ENCODE results near the gene ELMO1.
A peak's percentile ranks its signal among the peaks of the same experiment; 100 is the strongest.

ELMO1 gene

DNA sequence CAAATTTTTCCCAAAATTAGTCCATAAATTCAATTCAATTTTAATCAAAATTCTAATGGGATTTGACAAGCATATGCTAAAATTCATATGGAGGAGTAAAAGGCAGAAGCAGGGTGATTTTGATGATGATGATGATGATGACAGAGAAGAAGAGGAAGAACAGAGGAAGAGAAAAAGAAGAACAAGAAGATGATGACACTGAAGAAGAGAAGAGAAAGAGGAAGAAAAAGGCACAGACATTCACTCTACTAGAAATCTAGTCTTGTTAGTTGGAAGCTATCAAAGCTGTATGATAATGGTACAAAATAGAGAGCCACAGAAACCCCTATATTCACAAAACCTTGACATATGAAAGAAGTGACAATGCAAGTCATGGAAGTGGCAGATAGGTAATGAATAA, 157.9 kb downstream of the ELMO1 start:
- no peak for DNase-seq

GRCh38 chr7:37289781-37290180, 158.9 kb downstream of the ELMO1 start:
- DNase-seq, result no peak

GRCh38 chr7:37289367-37289766, 159.3 kb downstream of the ELMO1 start:
- DNase-seq, result no peak

DNA sequence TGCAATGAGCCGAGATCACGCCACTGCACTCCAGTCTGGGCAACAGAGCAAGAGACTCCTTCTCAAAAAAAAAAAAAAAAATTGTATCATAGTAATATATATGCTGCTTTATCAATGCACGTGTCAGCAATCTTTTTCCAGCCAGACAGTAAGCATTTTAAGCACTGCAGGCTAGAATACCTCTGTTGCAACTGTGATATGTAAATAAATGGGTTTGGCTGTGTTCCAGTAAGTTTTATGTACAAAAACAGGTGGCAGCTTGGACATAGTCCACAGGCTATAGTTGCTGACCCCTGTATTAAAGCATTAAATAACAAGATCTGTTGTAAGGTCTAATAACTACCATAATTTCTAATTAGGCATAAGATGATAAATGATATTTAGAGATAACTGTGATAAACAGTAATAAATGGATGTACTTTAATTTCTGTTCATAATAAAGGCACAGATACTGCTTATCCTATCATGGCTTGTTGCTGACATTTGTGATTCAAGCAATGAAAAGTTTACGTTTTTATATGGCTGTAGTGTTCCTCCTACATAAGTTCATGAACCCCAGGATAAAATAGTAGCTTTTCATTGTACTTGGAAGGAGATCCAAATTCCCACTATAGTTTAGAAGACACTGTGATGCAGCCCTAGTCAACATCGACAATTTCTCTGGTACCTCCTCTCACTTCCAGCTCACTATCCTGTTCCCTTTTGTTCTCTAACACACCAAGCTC, 161.4 kb downstream of the ELMO1 start:
- peak; percentile 21 for DNase-seq

GRCh38 chr7:37286454-37286832, 162.2 kb downstream of the ELMO1 start:
- no peak for DNase-seq

GRCh38 chr7:37285706-37286453, 162.8 kb downstream of the ELMO1 start:
- DNase-seq, result no peak

GRCh38 chr7:37284805-37285231, 163.8 kb downstream of the ELMO1 start:
- no peak for DNase-seq

GRCh38 chr7:37284285-37284684, 164.4 kb downstream of the ELMO1 start:
- no peak for DNase-seq

- no peak for DNase-seq
Observed at GRCh38 chr7:37283716-37284115, 164.9 kb downstream of the ELMO1 start.

DNA sequence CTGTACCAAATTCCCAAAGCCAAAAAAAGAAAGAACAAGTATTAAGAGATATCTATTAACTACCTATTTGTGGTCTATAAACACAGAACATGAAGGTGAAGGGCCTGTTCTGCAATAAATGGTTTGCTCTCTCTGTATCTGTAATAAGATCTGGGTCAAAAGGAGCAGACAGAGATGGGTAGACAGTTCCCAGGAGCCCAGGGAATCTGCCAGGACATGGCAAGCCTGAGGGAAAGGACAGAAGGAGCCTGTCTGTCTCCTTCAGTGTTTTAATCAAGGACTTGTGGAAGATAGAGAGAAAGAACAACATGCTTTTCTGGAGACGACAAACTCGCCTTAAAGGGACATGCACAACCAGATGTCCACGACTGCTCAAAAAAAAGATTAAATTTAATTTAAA, 165.7 kb downstream of the ELMO1 start:
- DNase-seq, result no peak

GRCh38 chr7:37282093-37282444, 166.6 kb downstream of the ELMO1 start:
- DNase-seq, result no peak

- no peak for DNase-seq
Observed at GRCh38 chr7:37281368-37282092, 167.1 kb downstream of the ELMO1 start.

GRCh38 chr7:37277513-37277912, 171.2 kb downstream of the ELMO1 start:
- DNase-seq, result no peak

DNA sequence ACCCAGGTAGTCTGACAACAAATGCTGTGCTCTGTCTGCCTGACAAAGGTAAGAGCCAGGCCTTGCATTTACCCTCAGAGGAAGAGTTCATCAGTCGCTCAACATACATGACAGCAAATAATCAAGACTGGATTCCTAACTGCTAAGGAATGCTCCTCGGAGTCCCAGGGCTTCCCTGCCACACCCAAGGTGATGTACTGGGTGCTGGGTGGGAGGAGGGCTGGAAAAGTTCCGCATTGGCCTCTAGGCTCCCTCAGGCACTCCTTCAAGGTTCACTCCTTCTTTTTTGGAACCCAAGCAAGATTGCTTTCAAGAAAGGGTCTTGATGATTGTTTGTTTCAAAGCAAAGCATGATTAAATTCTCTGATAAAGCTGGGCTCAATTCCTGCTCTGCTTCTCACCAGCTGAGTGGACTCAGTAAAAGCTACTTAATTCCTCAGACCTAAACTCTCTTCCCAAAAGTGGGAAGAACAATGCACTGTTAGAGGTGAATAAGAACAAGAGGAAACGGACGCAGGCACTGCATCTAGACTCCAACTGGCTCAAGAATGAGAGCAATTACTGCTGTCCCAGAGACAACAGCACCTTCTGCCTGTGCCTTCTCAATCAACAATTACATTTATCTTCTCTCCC, 173.5 kb downstream of the ELMO1 start:
- no peak for DNase-seq

- DNase-seq, result no peak
Observed at GRCh38 chr7:37273891-37274290, 174.8 kb downstream of the ELMO1 start.

DNA sequence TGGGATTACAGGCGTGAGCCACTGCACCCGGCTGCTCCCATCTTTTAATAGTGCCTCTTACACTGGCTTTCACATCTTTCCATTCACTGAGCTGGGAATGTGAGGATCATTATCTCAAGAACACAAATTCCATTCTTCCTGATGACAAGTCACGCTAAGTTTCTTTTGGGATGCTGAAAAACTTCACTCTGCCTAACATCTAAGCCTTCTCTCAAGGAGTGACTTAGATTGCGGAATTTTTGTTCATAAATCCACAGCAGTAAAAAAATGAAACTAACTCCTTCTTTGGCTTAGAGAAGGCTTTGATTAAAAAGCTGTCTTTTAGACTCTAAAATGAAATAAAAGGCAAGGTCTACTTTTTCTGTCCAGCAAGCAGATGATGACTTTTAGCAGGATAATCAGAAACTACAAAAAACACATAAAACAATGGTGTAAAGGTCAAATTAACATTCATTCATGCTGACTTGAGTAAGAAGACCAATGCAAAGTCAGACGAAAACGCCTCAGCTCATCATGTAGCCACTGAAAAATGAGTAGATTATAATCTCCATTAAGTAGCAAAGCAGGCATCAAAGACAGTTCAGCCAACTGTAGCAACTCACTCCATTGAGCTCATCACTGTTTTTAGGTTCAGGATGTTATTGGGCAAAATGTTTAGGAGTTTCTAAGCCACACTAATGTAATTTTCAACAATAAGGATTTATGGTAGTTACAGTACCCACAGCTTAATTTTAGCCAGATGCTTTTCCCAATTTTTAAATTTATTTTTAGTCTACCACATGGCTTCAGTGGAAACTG, 178.8 kb downstream of the ELMO1 start:
- no peak for DNase-seq

DNA sequence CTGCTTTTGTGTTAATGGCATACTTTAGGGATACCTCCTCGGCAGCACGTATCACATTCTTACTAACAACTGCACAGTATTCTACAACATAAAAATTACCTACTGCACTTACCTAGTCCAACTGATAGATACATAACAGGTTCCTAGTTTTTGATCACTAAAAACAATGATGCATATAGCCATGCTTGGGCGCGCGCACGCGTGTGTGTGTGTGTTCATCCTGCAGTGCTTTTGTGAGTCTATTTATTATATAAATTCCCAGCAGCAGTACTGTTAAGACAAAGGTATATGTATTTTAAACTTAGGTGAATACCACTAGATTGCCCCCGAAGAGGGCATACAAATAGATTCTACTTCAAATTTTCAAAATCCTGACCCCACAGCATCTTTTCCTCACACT, 181.4 kb downstream of the ELMO1 start:
- DNase-seq, result no peak

- no peak for DNase-seq
Observed at GRCh38 chr7:37265876-37266275, 182.8 kb downstream of the ELMO1 start.

DNA sequence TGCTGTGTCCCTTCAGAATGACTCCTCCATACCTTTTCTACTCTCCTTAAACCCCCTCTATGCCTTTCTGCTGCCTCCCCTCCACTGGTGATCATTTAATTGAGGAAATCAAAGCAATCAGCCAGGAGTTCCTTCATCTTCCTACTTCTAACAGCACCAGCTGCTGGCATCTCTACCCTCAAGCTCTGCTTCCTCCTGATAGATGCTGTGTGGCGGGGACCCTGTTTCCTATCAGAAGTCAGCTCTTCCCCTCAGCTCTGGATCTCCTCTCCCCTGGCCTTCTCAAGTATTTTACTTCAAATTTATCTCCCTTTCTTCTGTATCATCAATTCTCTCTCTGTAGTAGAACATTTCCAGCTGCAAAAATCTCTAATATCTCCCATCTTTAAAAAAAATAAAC, 183.7 kb downstream of the ELMO1 start:
- no peak for DNase-seq

GRCh38 chr7:37262181-37262580, 186.5 kb downstream of the ELMO1 start:
- no peak for DNase-seq

- peak; percentile 2 for DNase-seq
Observed at GRCh38 chr7:37259319-37259821, 189.3 kb downstream of the ELMO1 start.

DNA sequence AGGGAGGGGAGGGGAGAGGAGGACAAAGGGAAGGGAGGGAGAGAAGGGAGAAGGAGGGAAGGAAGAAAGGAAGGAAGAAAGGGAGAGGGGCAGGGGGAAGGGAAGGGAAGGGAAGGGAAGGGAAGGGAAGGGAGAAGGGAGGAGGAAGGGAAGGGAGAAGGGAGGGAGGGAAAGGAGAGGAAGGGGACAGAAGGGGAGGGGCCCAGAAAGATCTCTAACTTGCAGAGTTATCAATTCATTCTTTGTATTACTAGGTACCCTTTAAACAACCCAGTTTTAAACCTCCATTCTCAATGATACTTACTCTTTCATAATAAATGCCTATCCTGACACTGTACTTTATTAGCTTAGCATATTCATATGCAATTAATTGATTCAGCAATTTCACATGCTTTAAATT, 192.0 kb downstream of the ELMO1 start:
- no peak for DNase-seq

Data from NCI-H2081 treated with DMSO at 0.1 percent for 48 hours (cell line).